GM23338 (cell line): ENCODE results near the gene RTL10. TPM values are rescaled to one million over a fixed set of nuclear protein-coding genes. Genes with fewer than 3 reads are reported as not detected.

ENCODE experiments used
- ATAC-seq: fragments of 200-7000 bp; cut with Tn5 transposase; 3 replicates; pipeline ENCODE4 v1.9.1; 2020
- DNase-seq: peaks from one replicate; pipeline ENCODE4 v3.0.0-alpha.2; 2015; ENCODE audit warnings: low spot score
- H2AFZ ChIP-seq: fragments of 200-600 bp; sonication (generic); 2 replicates; pipeline ENCODE4 v1.8.0; 2016; ENCODE audit warnings: antibody characterized with exemption, mild to moderate bottlenecking, moderate library complexity
- H3F3A ChIP-seq: fragments of 200-600 bp; sonication (generic); replicated peaks from 2 replicates; pipeline ENCODE4 v1.8.0; 2017; ENCODE audit warnings: antibody characterized with exemption, mixed run types, low read depth
- H3K27ac ChIP-seq: fragments of 200-600 bp; sonication (generic); 2 replicates; pipeline ENCODE4 v1.6.1; 2016; ENCODE audit warnings: low read depth
- H3K27me3 ChIP-seq: fragments of 200-600 bp; sonication (generic); 2 replicates; pipeline ENCODE4 v1.8.0; 2016; ENCODE audit warnings: mild to moderate bottlenecking, mixed run types, moderate library complexity; ENCODE audit not compliant: insufficient read depth
- H3K36me3 ChIP-seq: fragments of 200-600 bp; sonication (generic); 2 replicates; pipeline ENCODE4 v1.8.0; 2016; ENCODE audit warnings: mild to moderate bottlenecking; ENCODE audit not compliant: insufficient read depth
- H3K4me1 ChIP-seq: fragments of 200-600 bp; sonication (generic); 2 replicates; pipeline ENCODE4 v1.8.0; 2016; ENCODE audit warnings: mild to moderate bottlenecking, moderate library complexity; ENCODE audit not compliant: insufficient read depth
- H3K4me2 ChIP-seq: fragments of 200-600 bp; sonication (generic); 2 replicates; pipeline ENCODE4 v1.7.1; 2017; ENCODE audit warnings: mixed run types
- H3K4me3 ChIP-seq: fragments of 200-600 bp; sonication (generic); 2 replicates; pipeline ENCODE4 v1.6.1; 2016; ENCODE audit warnings: mixed run types
- H3K79me2 ChIP-seq: fragments of 200-600 bp; sonication (generic); replicated peaks from 2 replicates; pipeline ENCODE4 v1.8.0; 2017; ENCODE audit warnings: mild to moderate bottlenecking; ENCODE audit not compliant: insufficient read depth
- H3K9me2 ChIP-seq: fragments of 200-600 bp; sonication (generic); 2 replicates; pipeline ENCODE4 v1.8.0; 2017; ENCODE audit not compliant: insufficient read depth
- H4K20me1 ChIP-seq: fragments of 200-600 bp; sonication (generic); replicated peaks from 2 replicates; pipeline ENCODE4 v1.8.0; 2017; ENCODE audit warnings: mild to moderate bottlenecking; ENCODE audit not compliant: insufficient read depth
- H3K27ac Mint-ChIP-seq: 2 replicates; pipeline ENCODE4 v1.8.0; 2020; ENCODE audit warnings: inconsistent platforms, mild to moderate bottlenecking, moderate library complexity, mixed read lengths
- H3K27me3 Mint-ChIP-seq: 3 replicates; pipeline ENCODE4 v1.8.0; 2022; ENCODE audit warnings: low read depth, mild to moderate bottlenecking, moderate library complexity, mixed read lengths, inconsistent platforms; ENCODE audit not compliant: insufficient read depth, poor library complexity
- H3K36me3 Mint-ChIP-seq: 3 replicates; pipeline ENCODE4 v1.8.0; 2021; ENCODE audit warnings: low read depth, mild to moderate bottlenecking, inconsistent platforms, moderate library complexity, mixed read lengths
- H3K4me1 Mint-ChIP-seq: 3 replicates; pipeline ENCODE4 v1.8.0; 2020; ENCODE audit warnings: mild to moderate bottlenecking, inconsistent platforms, mixed read lengths
- H3K4me3 Mint-ChIP-seq: 3 replicates; pipeline ENCODE4 v1.8.0; 2021; ENCODE audit warnings: moderate library complexity, mild to moderate bottlenecking, inconsistent platforms, mixed read lengths
- H3K9me3 Mint-ChIP-seq: 3 replicates; pipeline ENCODE4 v1.8.0; 2020; ENCODE audit warnings: moderate library complexity, mild to moderate bottlenecking, inconsistent platforms, mixed read lengths
- CREB1 ChIP-seq: fragments of 250-450 bp; sonication (Bioruptor Pico); IDR thresholded peaks from 2 replicates; pipeline ENCODE4 v1.5.0; 2020; ENCODE audit warnings: low read depth, mild to moderate bottlenecking, moderate library complexity
- EZH2 ChIP-seq: fragments of 200-600 bp; sonication (generic); IDR thresholded peaks from one replicate; pipeline ENCODE4 v1.8.0; 2017; ENCODE audit warnings: antibody characterized with exemption, mild to moderate bottlenecking, low read depth; ENCODE audit not compliant: unreplicated experiment
- EZH2phosphoT487 ChIP-seq: fragments of 200-600 bp; sonication (generic); IDR thresholded peaks from one replicate; pipeline ENCODE4 v1.8.1; 2018; ENCODE audit warnings: antibody characterized with exemption; ENCODE audit not compliant: unreplicated experiment
- JUNB ChIP-seq: IDR thresholded peaks from one replicate; pipeline ENCODE4 v1.6.1; 2016; ENCODE audit warnings: antibody characterized with exemption; ENCODE audit not compliant: unreplicated experiment
- NANOG ChIP-seq: IDR thresholded peaks from 2 replicates; pipeline ENCODE4 v1.6.1; 2016; ENCODE audit warnings: antibody characterized with exemption, borderline replicate concordance
- POLR2AphosphoS5 ChIP-seq: IDR thresholded peaks from 2 replicates; pipeline ENCODE4 v1.6.1; 2016; ENCODE audit warnings: antibody characterized with exemption, low read depth
- STAT1 ChIP-seq: IDR thresholded peaks from one replicate; pipeline ENCODE4 v1.6.1; 2016; ENCODE audit warnings: antibody characterized with exemption; ENCODE audit not compliant: unreplicated experiment
- ZNF114 ChIP-seq: fragments of 250-450 bp; sonication (Bioruptor Pico); IDR thresholded peaks from 2 replicates; pipeline ENCODE4 v1.5.0; 2020; ENCODE audit warnings: mild to moderate bottlenecking, moderate library complexity
- ZNF331 ChIP-seq: fragments of 250-450 bp; sonication (Bioruptor Pico); IDR thresholded peaks from 2 replicates; pipeline ENCODE4 v1.5.0; 2020; ENCODE audit warnings: low read depth, mild to moderate bottlenecking, moderate library complexity
- polyA plus RNA-seq: library from polyadenylated mRNA; unstranded; fragments of >200 nt; fragmentation: Nextera tagmentation; extraction: Ambion mirVana; gene quantifications from 2 replicates; pipeline ENCODE4 v1.2.1, GENCODE V29; 2016
- total RNA-seq: library from RNA; depleted of rRNA; stranded (reverse); fragments of >200 nt; shearing (Covaris generic); gene quantifications from 2 replicates; pipeline ENCODE4 v1.2.3, GENCODE V29; 2014
- TF ChIP-seq, protein P1 (sequence below), 2 experiments: fragments of 200-600 bp in 1 of 2; sonication (generic) in 1 of 2; conservative IDR thresholded peaks; 2 replicates each; pipeline versions ENCODE4 v1.5.1 to v1.6.1; 2016 to 2017; ENCODE audit warnings: antibody characterized with exemption in 2 of 2, low read depth in 2 of 2, mild to moderate bottlenecking in 2 of 2, moderate library complexity in 1 of 2
- TF ChIP-seq, protein P2 (sequence below): IDR thresholded peaks from 2 replicates; pipeline ENCODE4 v1.6.1; 2016; ENCODE audit warnings: antibody characterized with exemption
- TF ChIP-seq, protein P3 (sequence below): IDR thresholded peaks from one replicate; pipeline ENCODE4 v1.6.1; 2018; ENCODE audit warnings: antibody characterized with exemption; ENCODE audit not compliant: unreplicated experiment
- TF ChIP-seq, protein P4 (sequence below): fragments of 250-450 bp; sonication (Bioruptor Pico); IDR thresholded peaks from 2 replicates; pipeline ENCODE4 v1.5.0; 2020; ENCODE audit warnings: mild to moderate bottlenecking, moderate library complexity

RTL10 gene
- total and polyA plus RNA-seq, 2 experiments from 2014 or later, result 9.4 to 17.4 TPM

DNA sequence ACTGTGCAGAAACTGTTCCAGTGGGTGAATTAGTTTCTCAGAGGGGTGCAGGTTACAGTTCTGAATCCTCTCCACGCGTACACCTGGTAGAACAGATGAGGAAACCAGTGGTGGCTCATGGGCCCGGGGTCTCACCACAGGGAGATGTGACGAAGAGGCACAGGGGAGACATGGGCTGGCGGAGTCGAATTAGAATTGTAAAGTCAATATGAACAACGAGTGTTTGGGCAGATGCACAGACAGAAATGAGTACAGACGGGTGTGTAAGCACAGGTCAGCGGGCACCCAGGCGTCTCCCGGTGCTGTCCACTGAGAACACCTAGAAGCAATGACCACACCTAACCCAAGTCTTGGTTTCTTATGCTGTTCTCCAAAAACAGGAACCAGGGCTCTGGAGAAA is 41.8 kb downstream of the RTL10 start:
- H3K27me3 ChIP-seq, result no peaks in the 10 kb centered on the region
- H3K4me3 ChIP-seq, result no peak overlapping the region
- Mint-ChIP-seq H3K4me3 (no peak overlapping the region), H3K27me3 (peaks cover 12% of the 10 kb centered on the region), H3K36me3 (no peaks in the 10 kb centered on the region), H3K4me1 (no peaks in the 10 kb centered on the region), H3K27ac (no peak overlapping the region), H3K9me3 (no peaks in the 10 kb centered on the region)
- H3K36me3 ChIP-seq, result no peaks in the 10 kb centered on the region
- TF ChIP-seq POLR2AphosphoS5 (no peak), EZH2 (no peak), STAT1 (no peak), EZH2phosphoT487 (no peak), ZNF114 (CRISPR knock-in tag) (no peak), JUNB (no peak), ZNF331 (CRISPR knock-in tag) (no peak), CREB1 (CRISPR knock-in tag) (no peak), NANOG (no peak)
- TF ChIP-seq, protein P1, sequence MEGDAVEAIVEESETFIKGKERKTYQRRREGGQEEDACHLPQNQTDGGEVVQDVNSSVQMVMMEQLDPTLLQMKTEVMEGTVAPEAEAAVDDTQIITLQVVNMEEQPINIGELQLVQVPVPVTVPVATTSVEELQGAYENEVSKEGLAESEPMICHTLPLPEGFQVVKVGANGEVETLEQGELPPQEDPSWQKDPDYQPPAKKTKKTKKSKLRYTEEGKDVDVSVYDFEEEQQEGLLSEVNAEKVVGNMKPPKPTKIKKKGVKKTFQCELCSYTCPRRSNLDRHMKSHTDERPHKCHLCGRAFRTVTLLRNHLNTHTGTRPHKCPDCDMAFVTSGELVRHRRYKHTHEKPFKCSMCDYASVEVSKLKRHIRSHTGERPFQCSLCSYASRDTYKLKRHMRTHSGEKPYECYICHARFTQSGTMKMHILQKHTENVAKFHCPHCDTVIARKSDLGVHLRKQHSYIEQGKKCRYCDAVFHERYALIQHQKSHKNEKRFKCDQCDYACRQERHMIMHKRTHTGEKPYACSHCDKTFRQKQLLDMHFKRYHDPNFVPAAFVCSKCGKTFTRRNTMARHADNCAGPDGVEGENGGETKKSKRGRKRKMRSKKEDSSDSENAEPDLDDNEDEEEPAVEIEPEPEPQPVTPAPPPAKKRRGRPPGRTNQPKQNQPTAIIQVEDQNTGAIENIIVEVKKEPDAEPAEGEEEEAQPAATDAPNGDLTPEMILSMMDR (conservative IDR thresholded peaks at IDR 0.05; ENCODE audit: low read depth in 2 of 2), result no peak
- TF ChIP-seq, protein P2, sequence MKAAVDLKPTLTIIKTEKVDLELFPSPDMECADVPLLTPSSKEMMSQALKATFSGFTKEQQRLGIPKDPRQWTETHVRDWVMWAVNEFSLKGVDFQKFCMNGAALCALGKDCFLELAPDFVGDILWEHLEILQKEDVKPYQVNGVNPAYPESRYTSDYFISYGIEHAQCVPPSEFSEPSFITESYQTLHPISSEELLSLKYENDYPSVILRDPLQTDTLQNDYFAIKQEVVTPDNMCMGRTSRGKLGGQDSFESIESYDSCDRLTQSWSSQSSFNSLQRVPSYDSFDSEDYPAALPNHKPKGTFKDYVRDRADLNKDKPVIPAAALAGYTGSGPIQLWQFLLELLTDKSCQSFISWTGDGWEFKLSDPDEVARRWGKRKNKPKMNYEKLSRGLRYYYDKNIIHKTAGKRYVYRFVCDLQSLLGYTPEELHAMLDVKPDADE, result no peak
- TF ChIP-seq, protein P3, sequence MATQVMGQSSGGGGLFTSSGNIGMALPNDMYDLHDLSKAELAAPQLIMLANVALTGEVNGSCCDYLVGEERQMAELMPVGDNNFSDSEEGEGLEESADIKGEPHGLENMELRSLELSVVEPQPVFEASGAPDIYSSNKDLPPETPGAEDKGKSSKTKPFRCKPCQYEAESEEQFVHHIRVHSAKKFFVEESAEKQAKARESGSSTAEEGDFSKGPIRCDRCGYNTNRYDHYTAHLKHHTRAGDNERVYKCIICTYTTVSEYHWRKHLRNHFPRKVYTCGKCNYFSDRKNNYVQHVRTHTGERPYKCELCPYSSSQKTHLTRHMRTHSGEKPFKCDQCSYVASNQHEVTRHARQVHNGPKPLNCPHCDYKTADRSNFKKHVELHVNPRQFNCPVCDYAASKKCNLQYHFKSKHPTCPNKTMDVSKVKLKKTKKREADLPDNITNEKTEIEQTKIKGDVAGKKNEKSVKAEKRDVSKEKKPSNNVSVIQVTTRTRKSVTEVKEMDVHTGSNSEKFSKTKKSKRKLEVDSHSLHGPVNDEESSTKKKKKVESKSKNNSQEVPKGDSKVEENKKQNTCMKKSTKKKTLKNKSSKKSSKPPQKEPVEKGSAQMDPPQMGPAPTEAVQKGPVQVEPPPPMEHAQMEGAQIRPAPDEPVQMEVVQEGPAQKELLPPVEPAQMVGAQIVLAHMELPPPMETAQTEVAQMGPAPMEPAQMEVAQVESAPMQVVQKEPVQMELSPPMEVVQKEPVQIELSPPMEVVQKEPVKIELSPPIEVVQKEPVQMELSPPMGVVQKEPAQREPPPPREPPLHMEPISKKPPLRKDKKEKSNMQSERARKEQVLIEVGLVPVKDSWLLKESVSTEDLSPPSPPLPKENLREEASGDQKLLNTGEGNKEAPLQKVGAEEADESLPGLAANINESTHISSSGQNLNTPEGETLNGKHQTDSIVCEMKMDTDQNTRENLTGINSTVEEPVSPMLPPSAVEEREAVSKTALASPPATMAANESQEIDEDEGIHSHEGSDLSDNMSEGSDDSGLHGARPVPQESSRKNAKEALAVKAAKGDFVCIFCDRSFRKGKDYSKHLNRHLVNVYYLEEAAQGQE, result no peak
- TF ChIP-seq, protein P4, sequence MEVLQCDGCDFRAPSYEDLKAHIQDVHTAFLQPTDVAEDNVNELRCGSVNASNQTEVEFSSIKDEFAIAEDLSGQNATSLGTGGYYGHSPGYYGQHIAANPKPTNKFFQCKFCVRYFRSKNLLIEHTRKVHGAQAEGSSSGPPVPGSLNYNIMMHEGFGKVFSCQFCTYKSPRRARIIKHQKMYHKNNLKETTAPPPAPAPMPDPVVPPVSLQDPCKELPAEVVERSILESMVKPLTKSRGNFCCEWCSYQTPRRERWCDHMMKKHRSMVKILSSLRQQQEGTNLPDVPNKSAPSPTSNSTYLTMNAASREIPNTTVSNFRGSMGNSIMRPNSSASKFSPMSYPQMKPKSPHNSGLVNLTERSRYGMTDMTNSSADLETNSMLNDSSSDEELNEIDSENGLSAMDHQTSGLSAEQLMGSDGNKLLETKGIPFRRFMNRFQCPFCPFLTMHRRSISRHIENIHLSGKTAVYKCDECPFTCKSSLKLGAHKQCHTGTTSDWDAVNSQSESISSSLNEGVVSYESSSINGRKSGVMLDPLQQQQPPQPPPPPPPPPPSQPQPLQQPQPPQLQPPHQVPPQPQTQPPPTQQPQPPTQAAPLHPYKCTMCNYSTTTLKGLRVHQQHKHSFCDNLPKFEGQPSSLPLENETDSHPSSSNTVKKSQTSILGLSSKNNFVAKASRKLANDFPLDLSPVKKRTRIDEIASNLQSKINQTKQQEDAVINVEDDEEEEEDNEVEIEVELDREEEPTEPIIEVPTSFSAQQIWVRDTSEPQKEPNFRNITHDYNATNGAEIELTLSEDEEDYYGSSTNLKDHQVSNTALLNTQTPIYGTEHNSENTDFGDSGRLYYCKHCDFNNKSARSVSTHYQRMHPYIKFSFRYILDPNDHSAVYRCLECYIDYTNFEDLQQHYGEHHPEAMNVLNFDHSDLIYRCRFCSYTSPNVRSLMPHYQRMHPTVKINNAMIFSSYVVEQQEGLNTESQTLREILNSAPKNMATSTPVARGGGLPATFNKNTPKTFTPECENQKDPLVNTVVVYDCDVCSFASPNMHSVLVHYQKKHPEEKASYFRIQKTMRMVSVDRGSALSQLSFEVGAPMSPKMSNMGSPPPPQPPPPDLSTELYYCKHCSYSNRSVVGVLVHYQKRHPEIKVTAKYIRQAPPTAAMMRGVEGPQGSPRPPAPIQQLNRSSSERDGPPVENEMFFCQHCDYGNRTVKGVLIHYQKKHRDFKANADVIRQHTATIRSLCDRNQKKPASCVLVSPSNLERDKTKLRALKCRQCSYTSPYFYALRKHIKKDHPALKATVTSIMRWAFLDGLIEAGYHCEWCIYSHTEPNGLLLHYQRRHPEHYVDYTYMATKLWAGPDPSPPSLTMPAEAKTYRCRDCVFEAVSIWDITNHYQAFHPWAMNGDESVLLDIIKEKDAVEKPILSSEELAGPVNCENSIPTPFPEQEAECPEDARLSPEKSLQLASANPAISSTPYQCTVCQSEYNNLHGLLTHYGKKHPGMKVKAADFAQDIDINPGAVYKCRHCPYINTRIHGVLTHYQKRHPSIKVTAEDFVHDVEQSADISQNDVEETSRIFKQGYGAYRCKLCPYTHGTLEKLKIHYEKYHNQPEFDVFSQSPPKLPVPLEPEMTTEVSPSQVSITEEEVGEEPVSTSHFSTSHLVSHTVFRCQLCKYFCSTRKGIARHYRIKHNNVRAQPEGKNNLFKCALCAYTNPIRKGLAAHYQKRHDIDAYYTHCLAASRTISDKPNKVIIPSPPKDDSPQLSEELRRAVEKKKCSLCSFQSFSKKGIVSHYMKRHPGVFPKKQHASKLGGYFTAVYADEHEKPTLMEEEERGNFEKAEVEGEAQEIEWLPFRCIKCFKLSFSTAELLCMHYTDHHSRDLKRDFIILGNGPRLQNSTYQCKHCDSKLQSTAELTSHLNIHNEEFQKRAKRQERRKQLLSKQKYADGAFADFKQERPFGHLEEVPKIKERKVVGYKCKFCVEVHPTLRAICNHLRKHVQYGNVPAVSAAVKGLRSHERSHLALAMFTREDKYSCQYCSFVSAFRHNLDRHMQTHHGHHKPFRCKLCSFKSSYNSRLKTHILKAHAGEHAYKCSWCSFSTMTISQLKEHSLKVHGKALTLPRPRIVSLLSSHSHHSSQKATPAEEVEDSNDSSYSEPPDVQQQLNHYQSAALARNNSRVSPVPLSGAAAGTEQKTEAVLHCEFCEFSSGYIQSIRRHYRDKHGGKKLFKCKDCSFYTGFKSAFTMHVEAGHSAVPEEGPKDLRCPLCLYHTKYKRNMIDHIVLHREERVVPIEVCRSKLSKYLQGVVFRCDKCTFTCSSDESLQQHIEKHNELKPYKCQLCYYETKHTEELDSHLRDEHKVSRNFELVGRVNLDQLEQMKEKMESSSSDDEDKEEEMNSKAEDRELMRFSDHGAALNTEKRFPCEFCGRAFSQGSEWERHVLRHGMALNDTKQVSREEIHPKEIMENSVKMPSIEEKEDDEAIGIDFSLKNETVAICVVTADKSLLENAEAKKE (CRISPR knock-in tag), result no peak
- no peaks in the 10 kb centered on the region for H3K9me2 ChIP-seq
- H3K4me2 ChIP-seq, result no peak overlapping the region
- H3F3A ChIP-seq, result no peaks in the 10 kb centered on the region
- H3K4me1 ChIP-seq, result no peaks in the 10 kb centered on the region
- H3K27ac ChIP-seq, result no peak overlapping the region
- no peak overlapping the region for H2AFZ ChIP-seq
- no peaks in the 10 kb centered on the region for H3K79me2 ChIP-seq
- DNase-seq (no peak), ATAC-seq (no peak)
- H4K20me1 ChIP-seq, result no peaks in the 10 kb centered on the region; the same call in 1 of the 2 replicates
